GM12872 (cell line): ENCODE results near the gene E2F2.

Experiments
- TF ChIP-seq, protein P1 (sequence below): IDR thresholded peaks from 3 replicates; pipeline ENCODE4 v1.5.1; 2011; ENCODE audit warnings: low read depth, mild to moderate bottlenecking, low read length, moderate library complexity; ENCODE audit not compliant: insufficient read depth

E2F2 gene

DNA sequence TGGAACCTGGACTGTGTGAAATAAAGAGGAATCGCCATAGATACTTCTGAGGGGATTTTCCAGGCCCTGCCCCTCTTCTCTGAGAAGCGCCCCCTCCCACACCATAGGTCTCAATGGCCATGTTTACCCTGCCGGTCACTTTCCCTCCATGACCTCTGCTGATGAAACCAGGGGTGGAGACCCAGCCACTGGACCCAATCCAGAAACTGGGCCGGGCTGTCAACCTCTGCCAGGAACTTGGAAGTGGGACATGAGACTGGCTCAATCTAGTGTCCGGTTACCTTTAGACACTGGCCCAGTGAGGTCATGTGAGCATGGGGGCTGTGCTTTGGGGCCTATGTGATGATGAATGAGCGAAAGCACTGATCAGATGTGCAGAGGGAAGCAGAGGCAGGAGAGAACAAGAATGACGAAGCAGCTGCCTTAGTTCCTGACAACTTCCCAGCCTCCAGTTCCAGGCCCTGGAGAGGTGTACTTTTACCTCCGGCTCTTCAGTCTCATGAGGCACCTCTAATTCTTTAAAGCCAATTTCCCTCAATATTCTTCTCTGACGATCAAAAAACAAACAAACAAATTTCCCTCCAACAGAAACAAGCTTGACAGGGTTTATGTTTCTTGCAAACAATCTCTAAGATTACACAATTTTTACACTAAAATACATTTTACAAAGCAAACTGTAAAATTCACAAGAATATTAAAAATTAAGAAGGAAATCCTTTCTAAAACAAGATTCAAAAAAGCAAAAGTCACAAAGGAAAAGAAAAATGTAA, 52.0 kb downstream of the E2F2 start:
- TF ChIP-seq, protein P1, sequence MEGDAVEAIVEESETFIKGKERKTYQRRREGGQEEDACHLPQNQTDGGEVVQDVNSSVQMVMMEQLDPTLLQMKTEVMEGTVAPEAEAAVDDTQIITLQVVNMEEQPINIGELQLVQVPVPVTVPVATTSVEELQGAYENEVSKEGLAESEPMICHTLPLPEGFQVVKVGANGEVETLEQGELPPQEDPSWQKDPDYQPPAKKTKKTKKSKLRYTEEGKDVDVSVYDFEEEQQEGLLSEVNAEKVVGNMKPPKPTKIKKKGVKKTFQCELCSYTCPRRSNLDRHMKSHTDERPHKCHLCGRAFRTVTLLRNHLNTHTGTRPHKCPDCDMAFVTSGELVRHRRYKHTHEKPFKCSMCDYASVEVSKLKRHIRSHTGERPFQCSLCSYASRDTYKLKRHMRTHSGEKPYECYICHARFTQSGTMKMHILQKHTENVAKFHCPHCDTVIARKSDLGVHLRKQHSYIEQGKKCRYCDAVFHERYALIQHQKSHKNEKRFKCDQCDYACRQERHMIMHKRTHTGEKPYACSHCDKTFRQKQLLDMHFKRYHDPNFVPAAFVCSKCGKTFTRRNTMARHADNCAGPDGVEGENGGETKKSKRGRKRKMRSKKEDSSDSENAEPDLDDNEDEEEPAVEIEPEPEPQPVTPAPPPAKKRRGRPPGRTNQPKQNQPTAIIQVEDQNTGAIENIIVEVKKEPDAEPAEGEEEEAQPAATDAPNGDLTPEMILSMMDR, result no peak

- TF ChIP-seq, protein P1, result no peak
These were observed 53.5 kb downstream of the E2F2 start for GRCh38 chr1:23477359-23478144.

- TF ChIP-seq, protein P1, result no peak
These were observed 55.4 kb downstream of the E2F2 start for GRCh38 chr1:23475641-23476040.

- TF ChIP-seq, protein P1, result no peak
These were observed 55.9 kb downstream of the E2F2 start for GRCh38 chr1:23475134-23475628.

GRCh38 chr1:23473037-23473800, 57.8 kb downstream of the E2F2 start:
- TF ChIP-seq, protein P1, result no peak

DNA sequence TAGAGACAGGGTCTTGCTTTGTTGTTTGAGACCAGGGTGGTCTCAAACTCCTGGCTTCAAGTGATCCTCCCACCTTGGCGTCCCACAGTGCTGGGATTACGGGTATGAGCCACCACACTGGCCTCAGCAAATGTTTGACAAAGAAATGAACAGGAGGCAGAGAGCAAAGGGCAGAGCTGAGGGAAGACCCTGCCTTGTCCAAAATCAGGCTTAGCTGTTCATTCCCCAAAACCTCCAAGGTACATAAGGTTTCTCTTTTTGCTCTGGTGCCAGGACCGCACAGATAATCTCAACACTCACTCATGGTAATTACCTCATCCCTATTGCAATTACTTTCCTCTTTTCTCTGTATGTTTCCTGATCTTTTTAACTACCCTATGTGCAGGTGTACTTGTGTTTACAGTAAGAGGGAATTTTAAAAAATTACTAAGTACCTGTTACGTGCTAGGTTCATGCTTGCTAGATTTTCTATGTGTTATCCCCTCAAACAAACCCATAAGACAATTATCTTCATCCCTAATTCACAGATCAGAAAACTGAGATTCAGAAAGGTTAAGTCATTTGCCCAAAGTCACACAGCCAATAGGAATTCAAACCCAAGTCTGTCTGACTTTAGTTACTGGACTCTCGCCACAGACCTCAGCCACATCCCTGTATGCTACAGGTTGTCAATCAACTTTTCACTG, 58.5 kb downstream of the E2F2 start:
- TF ChIP-seq, protein P1, result no peak
